Liver (tissue), 9 donors: Measurements from ENCODE around the gene PFKFB3. TPM values are rescaled to one million over a fixed set of nuclear protein-coding genes. Genes with fewer than 3 reads are reported as not detected.

Source experiments
- DNase-seq: peaks from one replicate; pipeline ENCODE4 v3.0.0-alpha.2; 2017; ENCODE audit warnings: low spot score
- H3K27ac ChIP-seq, 2 donors: one replicate each; pipeline ENCODE4 v1.7.0; 2013; ENCODE audit warnings: inconsistent platforms in 2 of 2, low read length in 2 of 2, control low read depth in 1 of 2, low read depth in 1 of 2, mild to moderate bottlenecking in 1 of 2
- H3K27me3 ChIP-seq, 4 donors: one replicate each; pipeline versions ENCODE4 v1.6.1 to v1.7.0; 2013; ENCODE audit warnings: low read length in 3 of 4, inconsistent platforms in 1 of 4, mild to moderate bottlenecking in 1 of 4, moderate library complexity in 1 of 4; ENCODE audit not compliant: control insufficient read depth in 4 of 4, insufficient read depth in 4 of 4
- H3K36me3 ChIP-seq, 4 donors: one replicate each; pipeline versions ENCODE4 v1.6.1 to v1.7.0; 2013; ENCODE audit warnings: low read length in 3 of 4, mild to moderate bottlenecking in 3 of 4, low read depth in 1 of 4, moderate library complexity in 1 of 4; ENCODE audit not compliant: control insufficient read depth in 4 of 4, insufficient read depth in 3 of 4
- H3K4me1 ChIP-seq, 4 donors: one replicate each; pipeline versions ENCODE4 v1.6.1 to v1.7.0; 2013; ENCODE audit warnings: low read length in 3 of 4, mild to moderate bottlenecking in 3 of 4, moderate library complexity in 1 of 4; ENCODE audit not compliant: control insufficient read depth in 4 of 4, insufficient read depth in 4 of 4
- H3K4me3 ChIP-seq, 3 donors: one replicate each; pipeline versions ENCODE4 v1.6.1 to v1.7.0; 2013; ENCODE audit warnings: low read length in 3 of 3, control low read depth in 1 of 3, low read depth in 1 of 3, mild to moderate bottlenecking in 1 of 3
- H3K9ac ChIP-seq, 2 donors: one replicate each; pipeline ENCODE4 v1.7.0; 2013; ENCODE audit warnings: low read length in 2 of 2, mild to moderate bottlenecking in 2 of 2, moderate library complexity in 2 of 2, control low read depth in 1 of 2, low read depth in 1 of 2
- H3K9me3 ChIP-seq, 4 donors: one replicate each; pipeline versions ENCODE4 v1.6.1 to v1.7.0; 2013; ENCODE audit warnings: low read length in 3 of 4; ENCODE audit not compliant: control insufficient read depth in 4 of 4
- EGR1 ChIP-seq, 2 donors: IDR thresholded peaks; 2 replicates each; pipeline ENCODE4 v1.6.1; 2016 to 2018; ENCODE audit warnings: antibody characterized with exemption in 2 of 2, low read depth in 2 of 2
- FOXA1 ChIP-seq: IDR thresholded peaks from 2 replicates; pipeline ENCODE4 v1.6.1; 2016; ENCODE audit warnings: antibody characterized with exemption
- FOXA2 ChIP-seq: IDR thresholded peaks from 2 replicates; pipeline ENCODE4 v1.6.1; 2016; ENCODE audit warnings: antibody characterized with exemption
- GABPA ChIP-seq, 2 donors: IDR thresholded peaks in 1 of 2; conservative IDR thresholded peaks in 1 of 2; 2 replicates each; pipeline ENCODE4 v1.6.1; 2016; ENCODE audit warnings: antibody characterized with exemption in 2 of 2, mild to moderate bottlenecking in 1 of 2, moderate library complexity in 1 of 2
- HNF4A ChIP-seq, 2 donors: conservative IDR thresholded peaks; 2 replicates each; pipeline ENCODE4 v1.6.1; 2016; ENCODE audit warnings: antibody characterized with exemption in 2 of 2, mild to moderate bottlenecking in 2 of 2
- HNF4G ChIP-seq: IDR thresholded peaks from 2 replicates; pipeline ENCODE4 v1.6.1; 2016; ENCODE audit warnings: antibody characterized with exemption
- JUND ChIP-seq, 2 donors: IDR thresholded peaks; 2 replicates each; pipeline ENCODE4 v1.6.1; 2016; ENCODE audit warnings: antibody characterized with exemption in 2 of 2
- RAD21 ChIP-seq, 2 donors: IDR thresholded peaks; 2 replicates each; pipeline ENCODE4 v1.6.1; 2016; ENCODE audit warnings: antibody characterized with exemption in 2 of 2, mild to moderate bottlenecking in 2 of 2
- RXRA ChIP-seq, 2 donors: IDR thresholded peaks; 2 replicates each; pipeline ENCODE4 v1.6.1; 2017 to 2018; ENCODE audit warnings: antibody characterized with exemption in 2 of 2, mild to moderate bottlenecking in 1 of 2
- SP1 ChIP-seq: IDR thresholded peaks from 2 replicates; pipeline ENCODE4 v1.6.1; 2018; ENCODE audit warnings: antibody characterized with exemption, mild to moderate bottlenecking
- YY1 ChIP-seq: IDR thresholded peaks from 2 replicates; pipeline ENCODE4 v1.6.1; 2016; ENCODE audit warnings: antibody characterized with exemption, mild to moderate bottlenecking
- ZBTB33 ChIP-seq: IDR thresholded peaks from 2 replicates; pipeline ENCODE4 v1.6.1; 2016; ENCODE audit warnings: antibody characterized with exemption
- WGBS: extraction: QIAGEN DNeasy Blood & Tissue Kit; methylation state at CpG from one replicate; pipeline ENCODE4 v1.1.7; 2013; 5-methylcytosine and 5-hydroxymethylcytosine counted together
- polyA plus RNA-seq, 2 donors: library from polyadenylated mRNA; stranded (reverse) in 1 of 2; unstranded in 1 of 2; fragments of 200-250 nt in 1 of 2; fragments of >200 nt in 1 of 2; fragmentation: Nextera tagmentation in 1 of 2; extraction: Ambion mirVana in 1 of 2; gene quantifications; one replicate each; pipeline versions ENCODE4 v1.2.1 to v1.2.3, GENCODE V29; 2013 to 2015
- total RNA-seq, 2 donors: library from RNA; depleted of rRNA; stranded (reverse); fragments of >200 nt; gene quantifications; one replicate each; pipeline ENCODE4 v1.2.3, GENCODE V29; 2014
- TF ChIP-seq, protein P1 (sequence below): IDR thresholded peaks from 2 replicates; pipeline ENCODE4 v1.6.1; 2016; ENCODE audit warnings: antibody characterized with exemption, mild to moderate bottlenecking
- TF ChIP-seq, protein P2 (sequence below): IDR thresholded peaks from 2 replicates; pipeline ENCODE4 v1.6.1; 2016; ENCODE audit warnings: antibody characterized with exemption
- donor health status: healthy.
- donor health status: healthy.
- donor health status: healthy.
- donor health status: healthy.
- donor health status: healthy.

PFKFB3 gene
- total and polyA plus RNA-seq, 4 donors = 1.6 to 9.1 (median 5.8) TPM

GRCh38 chr10:6200440-6200733, 2.3 kb upstream of the PFKFB3 start:
- Histone ChIP-seq H3K27me3 (no peaks in the 10 kb centered on the region), H3K9ac (peak overlapping the region in 1 of 2 donors; percentile 26), H3K36me3 (no peaks in the 10 kb centered on the region), H3K4me3 (peak overlapping the region in 1 of 3 donors; percentile 59), H3K27ac (peak overlapping the region; percentile 37 to 43), H3K9me3 (no peaks in the 10 kb centered on the region), H3K4me1 (peaks cover 23 to 57% (median 38%) of the 10 kb centered on the region in 4 donors)
- no peak for DNase-seq
- no peak for TF ChIP-seq RXRA (IDR thresholded peaks at IDR 0.05)
- no peak for TF ChIP-seq RAD21 (IDR thresholded peaks at IDR 0.05)
- no peak for TF ChIP-seq ZBTB33
- WGBS = 15% methylated on average over 6 of the region's 6 CpGs

GRCh38 chr10:6200734-6201515, 1.8 kb upstream of the PFKFB3 start:
- no peaks in the 10 kb centered on the region for H3K36me3 ChIP-seq
- H3K27me3 ChIP-seq = no peaks in the 10 kb centered on the region
- peaks cover 23 to 57% (median 38%) of the 10 kb centered on the region in 4 donors for H3K4me1 ChIP-seq
- no peak for DNase-seq
- no peaks in the 10 kb centered on the region for H3K9me3 ChIP-seq
- 1% methylated on average over 59 of the region's 59 CpGs for WGBS
- peak overlapping the region in 1 of 2 donors; percentile 44 for H3K9ac ChIP-seq
- peak overlapping the region in 1 of 3 donors; percentile 59 for H3K4me3 ChIP-seq
- TF ChIP-seq FOXA1 = no peak
- no peak for TF ChIP-seq ZBTB33
- TF ChIP-seq HNF4G = no peak
- peak in 1 of 2 donors; percentile 27 for TF ChIP-seq RAD21 (IDR thresholded peaks at IDR 0.05)
- TF ChIP-seq SP1 = peak; percentile 33
- no peak for TF ChIP-seq JUND (IDR thresholded peaks at IDR 0.05)
- TF ChIP-seq, protein P1, sequence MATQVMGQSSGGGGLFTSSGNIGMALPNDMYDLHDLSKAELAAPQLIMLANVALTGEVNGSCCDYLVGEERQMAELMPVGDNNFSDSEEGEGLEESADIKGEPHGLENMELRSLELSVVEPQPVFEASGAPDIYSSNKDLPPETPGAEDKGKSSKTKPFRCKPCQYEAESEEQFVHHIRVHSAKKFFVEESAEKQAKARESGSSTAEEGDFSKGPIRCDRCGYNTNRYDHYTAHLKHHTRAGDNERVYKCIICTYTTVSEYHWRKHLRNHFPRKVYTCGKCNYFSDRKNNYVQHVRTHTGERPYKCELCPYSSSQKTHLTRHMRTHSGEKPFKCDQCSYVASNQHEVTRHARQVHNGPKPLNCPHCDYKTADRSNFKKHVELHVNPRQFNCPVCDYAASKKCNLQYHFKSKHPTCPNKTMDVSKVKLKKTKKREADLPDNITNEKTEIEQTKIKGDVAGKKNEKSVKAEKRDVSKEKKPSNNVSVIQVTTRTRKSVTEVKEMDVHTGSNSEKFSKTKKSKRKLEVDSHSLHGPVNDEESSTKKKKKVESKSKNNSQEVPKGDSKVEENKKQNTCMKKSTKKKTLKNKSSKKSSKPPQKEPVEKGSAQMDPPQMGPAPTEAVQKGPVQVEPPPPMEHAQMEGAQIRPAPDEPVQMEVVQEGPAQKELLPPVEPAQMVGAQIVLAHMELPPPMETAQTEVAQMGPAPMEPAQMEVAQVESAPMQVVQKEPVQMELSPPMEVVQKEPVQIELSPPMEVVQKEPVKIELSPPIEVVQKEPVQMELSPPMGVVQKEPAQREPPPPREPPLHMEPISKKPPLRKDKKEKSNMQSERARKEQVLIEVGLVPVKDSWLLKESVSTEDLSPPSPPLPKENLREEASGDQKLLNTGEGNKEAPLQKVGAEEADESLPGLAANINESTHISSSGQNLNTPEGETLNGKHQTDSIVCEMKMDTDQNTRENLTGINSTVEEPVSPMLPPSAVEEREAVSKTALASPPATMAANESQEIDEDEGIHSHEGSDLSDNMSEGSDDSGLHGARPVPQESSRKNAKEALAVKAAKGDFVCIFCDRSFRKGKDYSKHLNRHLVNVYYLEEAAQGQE = no peak
- no peak for TF ChIP-seq HNF4A (conservative IDR thresholded peaks at IDR 0.05)
- no peak for TF ChIP-seq FOXA2
- TF ChIP-seq, protein P2, sequence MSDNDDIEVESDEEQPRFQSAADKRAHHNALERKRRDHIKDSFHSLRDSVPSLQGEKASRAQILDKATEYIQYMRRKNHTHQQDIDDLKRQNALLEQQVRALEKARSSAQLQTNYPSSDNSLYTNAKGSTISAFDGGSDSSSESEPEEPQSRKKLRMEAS = no peak
- TF ChIP-seq RXRA (IDR thresholded peaks at IDR 0.05) = peak; percentile 57 to 64
- no peak for TF ChIP-seq YY1
- TF ChIP-seq EGR1 (IDR thresholded peaks at IDR 0.05; ENCODE audit: low read depth in 2 of 2) = no peak
- TF ChIP-seq GABPA (IDR thresholded peaks at IDR 0.05 in 1 of 2, conservative IDR thresholded peaks at IDR 0.05 in 1 of 2) = no peak
- peak overlapping the region; percentile 37 to 39 for H3K27ac ChIP-seq
